ENCODE data around the gene PHGDH. TPM values are rescaled to one million over a fixed set of nuclear protein-coding genes. Genes with fewer than 3 reads are reported as not detected.
"Not testable (repeated sequence)": the region's sequence is repeated elsewhere in the genome, so short reads cannot be mapped to it uniquely, and the experiment has no call there.

Gene PHGDH
- total RNA-seq, 1 donor from 2014 or later = 7.8 TPM

- no peak for DNase-seq
- intact Hi-C loops (cut with micrococcal nuclease) = no loop called here
- ATAC-seq = no peak
Measured at GRCh38 chr1:119688810-119689209, 22.9 kb upstream of the PHGDH start.

GRCh38 chr1:119689511-119689910 is 22.2 kb upstream of the PHGDH start:
- ATAC-seq (no peak), DNase-seq (no peak)
- intact Hi-C loops (cut with micrococcal nuclease) = no loop called here

GRCh38 chr1:119696863-119697262 is 14.9 kb upstream of the PHGDH start:
- intact Hi-C loops (cut with micrococcal nuclease); ATAC-seq: not testable (repeated sequence)

GRCh38 chr1:119697598-119697997 is 14.1 kb upstream of the PHGDH start:
- DNase-seq = no peak
- intact Hi-C loops (cut with micrococcal nuclease) = no loop called here

More at GRCh38 chr1:119696863-119697262, 14.9 kb upstream of the PHGDH start:
- not testable (repeated sequence) for DNase-seq

GRCh38 chr1:119700326-119700725 is 11.4 kb upstream of the PHGDH start:
- no peak for ATAC-seq
- intact Hi-C loops (cut with micrococcal nuclease) = no loop called here
- no peak for DNase-seq

More at GRCh38 chr1:119697598-119697997, 14.1 kb upstream of the PHGDH start:
- ATAC-seq = no peak

- no peak for DNase-seq
- intact Hi-C loops (cut with micrococcal nuclease) = no loop called here
- ATAC-seq = no peak
Measured at GRCh38 chr1:119701659-119702058, 10.1 kb upstream of the PHGDH start.

GRCh38 chr1:119702384-119702783 is 9.3 kb upstream of the PHGDH start:
- intact Hi-C loops (cut with micrococcal nuclease) = no loop called here
- ATAC-seq (no peak), DNase-seq (no peak)

GRCh38 chr1:119703666-119704450 is 7.9 kb upstream of the PHGDH start:
- intact Hi-C loops (cut with micrococcal nuclease) = no loop called here
- ATAC-seq = no peak
- DNase-seq = no peak

- ATAC-seq; DNase-seq; intact Hi-C loops (cut with micrococcal nuclease): not testable (repeated sequence)
Measured at GRCh38 chr1:119706599-119706998, 5.1 kb upstream of the PHGDH start.

DNA sequence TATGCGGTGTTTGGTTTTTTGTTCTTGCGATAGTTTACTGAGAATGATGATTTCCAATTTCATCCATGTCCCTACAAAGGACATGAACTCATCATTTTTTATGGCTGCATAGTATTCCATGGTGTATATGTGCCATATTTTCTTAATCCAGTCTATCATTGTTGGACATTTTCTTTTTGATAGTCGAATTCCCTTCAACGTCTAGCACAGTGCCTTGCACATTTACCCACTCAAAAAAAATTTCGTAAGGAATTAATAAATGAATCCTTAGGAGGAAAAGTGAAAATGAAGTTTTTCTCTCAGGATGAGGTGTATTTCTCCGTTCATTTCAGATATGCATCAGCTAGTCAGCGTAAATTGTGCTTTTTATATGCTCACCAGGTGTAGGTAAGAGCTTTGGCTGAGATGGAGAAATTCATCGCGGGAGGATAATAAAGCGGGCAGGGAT is 354 bp upstream of the PHGDH start:
- intact Hi-C loops (cut with micrococcal nuclease); DNase-seq; ATAC-seq: not testable (repeated sequence)

GRCh38 chr1:119712342-119713038 is 756 bp downstream of the PHGDH start:
- ATAC-seq (peak; percentile 94), DNase-seq (peak; percentile 83)
- intact Hi-C loops (cut with micrococcal nuclease) = no loop called here

GRCh38 chr1:119713039-119713748 is 1.5 kb downstream of the PHGDH start:
- DNase-seq (no peak), ATAC-seq (no peak)
- intact Hi-C loops (cut with micrococcal nuclease) = no loop called here

- no peak for DNase-seq
- intact Hi-C loops (cut with micrococcal nuclease) = no loop called here
- ATAC-seq = peak; percentile 27
Measured at GRCh38 chr1:119713749-119714456, 2.2 kb downstream of the PHGDH start.

DNA sequence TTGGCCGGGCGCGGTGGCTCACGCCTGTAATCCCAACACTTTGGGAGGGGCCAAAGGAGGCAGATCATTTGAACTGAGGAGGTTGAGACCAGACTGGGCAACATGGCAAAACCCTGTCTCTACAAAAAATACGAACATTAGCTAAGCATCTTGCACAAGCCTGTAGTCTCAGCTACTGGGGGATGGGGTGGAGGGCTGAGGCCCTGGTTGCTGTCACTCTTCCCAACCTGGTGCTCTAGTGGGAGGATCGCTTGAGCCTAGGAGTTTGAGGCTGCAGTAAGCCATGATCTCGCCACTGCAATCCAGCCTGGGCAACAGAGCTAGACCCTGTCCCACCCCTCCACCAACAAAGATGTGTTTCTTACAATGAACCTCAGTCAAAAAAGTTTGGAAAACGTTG is 2.8 kb downstream of the PHGDH start:
- ATAC-seq = no peak

GRCh38 chr1:119715542-119715941 is 3.8 kb downstream of the PHGDH start:
- DNase-seq (no peak), ATAC-seq (no peak)
- intact Hi-C loops (cut with micrococcal nuclease) = no loop called here

More for the DNA sequence above, 2.8 kb downstream of the PHGDH start:
- DNase-seq = no peak
- intact Hi-C loops (cut with micrococcal nuclease) = no loop called here

GRCh38 chr1:119718409-119718808 is 6.7 kb downstream of the PHGDH start:
- intact Hi-C loops (cut with micrococcal nuclease) = no loop called here
- DNase-seq (no peak), ATAC-seq (no peak)

DNA sequence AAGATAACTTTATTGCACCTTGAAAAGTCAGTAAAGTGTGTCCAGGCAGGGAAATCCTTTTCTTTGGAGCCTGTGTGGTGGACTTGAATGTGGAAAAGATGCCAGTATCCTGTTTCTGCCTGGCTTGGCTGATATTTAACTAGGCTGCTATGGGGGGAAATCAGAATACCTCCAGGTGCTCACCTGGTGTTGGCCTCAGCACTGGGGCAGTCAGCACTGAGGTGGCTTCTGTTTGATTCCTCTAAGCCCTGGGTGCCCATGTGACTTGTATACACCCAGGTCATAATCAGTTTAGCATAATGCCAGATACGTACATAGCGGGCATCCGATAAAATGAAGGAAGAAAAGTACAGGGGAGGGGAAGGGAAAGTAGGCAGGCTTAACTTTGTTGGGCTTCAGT is 7.2 kb downstream of the PHGDH start:
- ATAC-seq (no peak), DNase-seq (no peak)
- intact Hi-C loops (cut with micrococcal nuclease) = no loop called here

DNA sequence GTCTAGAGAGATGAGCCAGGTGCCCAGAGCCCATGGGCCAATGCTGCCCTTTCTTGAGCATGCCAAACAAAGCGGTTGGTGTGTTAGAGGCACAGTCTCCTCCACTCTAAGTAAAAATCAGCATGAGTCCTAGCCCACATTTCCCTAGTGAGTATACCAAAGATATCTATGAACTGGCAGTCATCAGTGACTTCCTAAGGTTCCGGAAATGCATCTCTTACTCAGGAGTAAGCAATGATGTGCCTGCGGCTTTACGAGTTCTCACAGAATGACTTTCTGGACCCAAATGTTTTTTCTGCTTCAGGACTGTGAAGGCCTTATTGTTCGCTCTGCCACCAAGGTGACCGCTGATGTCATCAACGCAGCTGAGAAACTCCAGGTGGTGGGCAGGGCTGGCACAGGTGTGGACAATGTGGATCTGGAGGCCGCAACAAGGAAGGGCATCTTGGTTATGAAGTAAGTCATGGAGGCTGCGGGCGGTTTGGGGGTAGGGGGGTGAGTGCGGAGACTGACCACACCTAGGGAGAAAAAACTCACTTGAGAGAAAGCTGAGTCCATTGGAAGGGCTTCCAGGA is 9.2 kb downstream of the PHGDH start:
- DNase-seq (no peak), ATAC-seq (no peak)
- intact Hi-C loops (cut with micrococcal nuclease) = no loop called here

- ATAC-seq (no peak), DNase-seq (no peak)
- intact Hi-C loops (cut with micrococcal nuclease) = no loop called here
Measured at GRCh38 chr1:119721896-119722295, 10.2 kb downstream of the PHGDH start.

Measured in left ventricle myocardium superior (tissue), 1 donor.